Measurements from ENCODE around the gene PIP5K1C.

DNA sequence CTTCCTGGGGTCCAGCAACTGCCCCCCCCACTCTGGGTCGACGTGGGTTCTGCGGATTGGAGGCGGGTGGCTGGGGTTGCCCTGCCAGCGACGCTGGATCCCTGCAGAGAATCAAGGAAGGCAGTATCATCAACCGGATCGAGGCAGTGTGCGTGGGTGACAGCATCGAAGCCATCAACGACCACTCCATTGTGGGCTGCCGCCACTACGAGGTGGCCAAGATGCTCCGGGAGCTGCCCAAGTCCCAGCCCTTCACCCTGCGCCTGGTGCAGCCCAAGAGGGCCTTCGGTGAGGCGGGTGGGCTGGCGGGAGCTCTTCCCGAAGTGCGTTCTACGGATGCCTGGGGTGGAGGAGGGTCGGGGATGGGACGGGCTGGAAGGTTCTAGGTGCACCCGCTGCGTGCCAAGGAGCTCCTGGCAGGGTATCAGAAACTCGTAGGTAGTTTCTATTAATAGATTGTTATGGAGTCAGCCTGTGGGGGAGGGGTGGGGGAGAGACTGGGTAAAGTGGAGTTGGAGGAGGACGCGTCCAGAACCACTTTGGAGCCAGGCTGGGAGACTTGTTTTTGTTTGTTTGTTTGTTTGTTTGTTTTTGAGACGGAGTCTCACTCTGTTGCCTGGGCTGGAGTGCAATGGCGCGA lies 113.4 kb downstream of the PIP5K1C start:
- no peak for TF ChIP-seq POLR2A (IDR thresholded peaks at IDR 0.05)
- TF ChIP-seq, protein P1, sequence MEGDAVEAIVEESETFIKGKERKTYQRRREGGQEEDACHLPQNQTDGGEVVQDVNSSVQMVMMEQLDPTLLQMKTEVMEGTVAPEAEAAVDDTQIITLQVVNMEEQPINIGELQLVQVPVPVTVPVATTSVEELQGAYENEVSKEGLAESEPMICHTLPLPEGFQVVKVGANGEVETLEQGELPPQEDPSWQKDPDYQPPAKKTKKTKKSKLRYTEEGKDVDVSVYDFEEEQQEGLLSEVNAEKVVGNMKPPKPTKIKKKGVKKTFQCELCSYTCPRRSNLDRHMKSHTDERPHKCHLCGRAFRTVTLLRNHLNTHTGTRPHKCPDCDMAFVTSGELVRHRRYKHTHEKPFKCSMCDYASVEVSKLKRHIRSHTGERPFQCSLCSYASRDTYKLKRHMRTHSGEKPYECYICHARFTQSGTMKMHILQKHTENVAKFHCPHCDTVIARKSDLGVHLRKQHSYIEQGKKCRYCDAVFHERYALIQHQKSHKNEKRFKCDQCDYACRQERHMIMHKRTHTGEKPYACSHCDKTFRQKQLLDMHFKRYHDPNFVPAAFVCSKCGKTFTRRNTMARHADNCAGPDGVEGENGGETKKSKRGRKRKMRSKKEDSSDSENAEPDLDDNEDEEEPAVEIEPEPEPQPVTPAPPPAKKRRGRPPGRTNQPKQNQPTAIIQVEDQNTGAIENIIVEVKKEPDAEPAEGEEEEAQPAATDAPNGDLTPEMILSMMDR (IDR thresholded peaks at IDR 0.05) = no peak
